Smooth muscle cell (in vitro differentiated cells): ENCODE data around the gene TBC1D10B. TPM values are rescaled to one million over a fixed set of nuclear protein-coding genes. Genes with fewer than 3 reads are reported as not detected.

Experiments
- DNase-seq: peaks from one replicate; lab custom pipeline; 2025; ENCODE audit not compliant: unreplicated experiment; lab: John Stamatoyannopoulos, UW
- H2AFZ ChIP-seq: fragments of 200-600 bp; sonication (generic); 2 replicates; pipeline ENCODE4 v1.6.0; 2016; ENCODE audit warnings: antibody characterized with exemption, low read depth, mild to moderate bottlenecking
- H3F3A ChIP-seq: fragments of 200-600 bp; sonication (generic); 2 replicates; pipeline ENCODE4 v1.6.0; 2017; ENCODE audit warnings: antibody characterized with exemption, low read depth
- H3K27ac ChIP-seq: fragments of 200-600 bp; sonication (generic); 2 replicates; pipeline ENCODE4 v1.5.1; 2016; ENCODE audit warnings: low read depth, mild to moderate bottlenecking
- H3K27me3 ChIP-seq: fragments of 200-600 bp; sonication (generic); 2 replicates; pipeline ENCODE4 v1.6.1; 2016; ENCODE audit warnings: low read depth, mild to moderate bottlenecking
- H3K36me3 ChIP-seq: fragments of 200-600 bp; sonication (generic); 2 replicates; pipeline ENCODE4 v1.5.1; 2016; ENCODE audit warnings: low read depth
- H3K4me1 ChIP-seq: fragments of 200-600 bp; sonication (generic); 2 replicates; pipeline ENCODE4 v1.5.1; 2016; ENCODE audit warnings: low read depth
- H3K4me2 ChIP-seq: fragments of 200-600 bp; sonication (generic); 2 replicates; pipeline ENCODE4 v1.6.0; 2016; ENCODE audit warnings: mild to moderate bottlenecking
- H3K4me3 ChIP-seq: fragments of 200-600 bp; sonication (generic); 2 replicates; pipeline ENCODE4 v1.5.1; 2016; ENCODE audit warnings: mild to moderate bottlenecking
- H3K79me2 ChIP-seq: fragments of 200-600 bp; sonication (generic); 2 replicates; pipeline ENCODE4 v1.6.0; 2016; ENCODE audit warnings: low read depth, mild to moderate bottlenecking
- H3K9ac ChIP-seq: fragments of 200-600 bp; sonication (generic); 2 replicates; pipeline ENCODE4 v1.6.0; 2016; ENCODE audit warnings: low read depth
- H3K9me3 ChIP-seq: fragments of 200-600 bp; sonication (generic); replicated peaks from 2 replicates; pipeline ENCODE4 v1.5.1; 2016; ENCODE audit warnings: low read depth
- H4K20me1 ChIP-seq: fragments of 200-600 bp; sonication (generic); 2 replicates; pipeline ENCODE4 v1.6.0; 2016; ENCODE audit warnings: low read depth
- WGBS: methylation state at CpG from one replicate; pipeline ENCODE4 v1.1.7; 2016; ENCODE audit warnings: low lambda C conversion rate; 5-methylcytosine and 5-hydroxymethylcytosine counted together
- polyA plus RNA-seq: library from polyadenylated mRNA; unstranded; fragments of >200 nt; fragmentation: Nextera tagmentation; extraction: Ambion mirVana; gene quantifications from 2 replicates; pipeline ENCODE4 v1.2.1, GENCODE V29; 2016
- total RNA-seq: library from RNA; depleted of rRNA; stranded (reverse); fragments of >200 nt; gene quantifications from 2 replicates; pipeline ENCODE4 v1.2.3, GENCODE V29; 2014
- TF ChIP-seq, protein P1 (sequence below): fragments of 200-600 bp; sonication (generic); IDR thresholded peaks from 2 replicates; pipeline ENCODE4 v1.5.1; 2017; ENCODE audit warnings: borderline replicate concordance, mild to moderate bottlenecking, antibody characterized with exemption; ENCODE audit not compliant: insufficient read depth, poor library complexity, severe bottlenecking

Gene TBC1D10B
- total and polyA plus RNA-seq, 2 experiments from 2014 or later = 17.7 to 37.4 TPM

DNA sequence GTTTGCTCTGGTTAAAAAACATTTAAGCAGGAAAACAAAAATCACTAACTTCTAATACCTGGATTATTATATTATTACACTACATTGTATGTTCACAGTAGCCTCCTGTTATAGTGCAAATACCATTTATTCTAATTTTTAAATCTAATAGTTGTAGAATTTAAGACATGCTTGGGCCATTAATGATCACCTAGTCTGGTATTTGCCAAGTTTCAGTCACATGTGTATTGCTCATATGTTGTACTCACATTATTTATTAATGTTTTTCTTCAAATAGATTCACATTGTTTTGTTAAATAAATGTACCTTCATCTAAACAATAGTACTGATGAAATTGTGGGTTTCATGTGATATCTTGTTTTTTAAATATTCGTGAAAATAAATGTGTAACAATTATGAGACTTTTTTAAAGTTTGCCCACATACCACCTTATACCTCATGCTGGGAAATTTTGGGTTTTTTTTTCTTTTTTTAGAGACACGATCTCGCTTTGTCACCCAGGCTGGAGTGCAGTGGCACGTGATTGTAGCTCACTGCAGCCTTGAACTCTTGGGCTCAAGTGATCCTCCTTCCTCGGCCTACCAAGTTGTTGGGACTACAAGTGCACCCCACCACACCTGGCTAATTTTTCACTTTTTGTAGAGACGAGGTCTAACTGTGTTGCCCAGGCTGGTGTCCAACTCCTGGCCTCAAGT lies 43.0 kb upstream of the TBC1D10B start:
- no peaks in the 10 kb centered on the region for H3K27me3 ChIP-seq
- H3K4me3 ChIP-seq = no peak overlapping the region
- no peaks in the 10 kb centered on the region for H3K36me3 ChIP-seq
- no peak overlapping the region for H3K27ac ChIP-seq
- H3F3A ChIP-seq = peaks cover 27% of the 10 kb centered on the region
- H3K4me2 ChIP-seq = no peak overlapping the region
- peaks cover 19% of the 10 kb centered on the region for H4K20me1 ChIP-seq
- WGBS = 96% methylated on average over 6 of the region's 6 CpGs
- no peak overlapping the region for H2AFZ ChIP-seq
- no peak overlapping the region for H3K9ac ChIP-seq
- H3K9me3 ChIP-seq = no peaks in the 10 kb centered on the region
- TF ChIP-seq, protein P1, sequence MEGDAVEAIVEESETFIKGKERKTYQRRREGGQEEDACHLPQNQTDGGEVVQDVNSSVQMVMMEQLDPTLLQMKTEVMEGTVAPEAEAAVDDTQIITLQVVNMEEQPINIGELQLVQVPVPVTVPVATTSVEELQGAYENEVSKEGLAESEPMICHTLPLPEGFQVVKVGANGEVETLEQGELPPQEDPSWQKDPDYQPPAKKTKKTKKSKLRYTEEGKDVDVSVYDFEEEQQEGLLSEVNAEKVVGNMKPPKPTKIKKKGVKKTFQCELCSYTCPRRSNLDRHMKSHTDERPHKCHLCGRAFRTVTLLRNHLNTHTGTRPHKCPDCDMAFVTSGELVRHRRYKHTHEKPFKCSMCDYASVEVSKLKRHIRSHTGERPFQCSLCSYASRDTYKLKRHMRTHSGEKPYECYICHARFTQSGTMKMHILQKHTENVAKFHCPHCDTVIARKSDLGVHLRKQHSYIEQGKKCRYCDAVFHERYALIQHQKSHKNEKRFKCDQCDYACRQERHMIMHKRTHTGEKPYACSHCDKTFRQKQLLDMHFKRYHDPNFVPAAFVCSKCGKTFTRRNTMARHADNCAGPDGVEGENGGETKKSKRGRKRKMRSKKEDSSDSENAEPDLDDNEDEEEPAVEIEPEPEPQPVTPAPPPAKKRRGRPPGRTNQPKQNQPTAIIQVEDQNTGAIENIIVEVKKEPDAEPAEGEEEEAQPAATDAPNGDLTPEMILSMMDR = no peak
- H3K79me2 ChIP-seq = peaks cover 16% of the 10 kb centered on the region
- no peaks in the 10 kb centered on the region for H3K4me1 ChIP-seq
- DNase-seq = no peak

DNA sequence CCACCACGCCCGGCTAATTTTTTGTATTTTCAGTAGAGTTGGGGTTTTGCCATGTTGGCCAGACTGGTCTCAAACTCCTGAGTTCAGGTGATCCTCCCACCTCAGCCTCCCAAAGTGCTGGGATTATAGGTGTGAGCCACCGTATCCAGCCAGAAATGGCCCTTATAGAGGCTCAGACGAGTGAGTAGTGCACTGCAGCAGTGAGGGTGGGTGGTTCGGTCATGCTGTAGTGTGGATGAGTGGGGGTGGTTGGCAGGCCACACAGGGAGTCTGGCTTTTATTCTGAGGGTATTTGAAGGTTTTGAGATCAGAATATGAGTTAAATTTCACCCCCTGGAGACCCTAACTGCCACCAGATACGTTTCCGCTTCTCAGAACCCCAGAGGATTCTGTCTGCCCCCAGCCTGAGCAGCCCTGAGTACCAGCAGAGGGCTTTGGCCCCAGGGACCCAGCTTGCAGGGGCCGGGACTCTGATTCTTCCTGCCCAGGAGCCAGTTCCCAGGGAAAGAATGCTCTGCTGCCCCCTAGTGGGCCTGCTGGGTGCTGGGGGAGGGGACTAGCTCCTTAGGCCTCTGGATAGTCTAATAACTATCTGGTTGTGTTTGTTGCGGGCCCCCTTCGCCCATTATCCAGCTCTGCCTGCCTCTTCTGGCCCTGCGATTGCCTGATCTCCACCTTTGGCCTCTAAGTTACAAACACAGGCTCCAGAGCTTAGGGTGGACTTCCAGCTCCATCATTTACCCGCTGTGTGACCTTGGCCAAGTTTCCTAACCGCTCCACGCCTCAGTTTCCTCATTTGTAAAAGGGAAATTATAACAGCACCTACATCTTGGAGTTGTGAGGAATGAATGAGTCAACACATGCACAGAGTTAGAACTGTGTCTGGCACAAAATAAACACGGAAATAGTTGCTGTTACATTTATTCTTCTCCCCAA lies 39.1 kb upstream of the TBC1D10B start:
- Histone ChIP-seq H3K4me3 (no peak overlapping the region), H3F3A (peaks cover 10% of the 10 kb centered on the region), H3K36me3 (no peaks in the 10 kb centered on the region), H3K4me2 (peak overlapping the region; percentile 84), H3K9me3 (no peaks in the 10 kb centered on the region), H3K27ac (no peak overlapping the region), H3K79me2 (peaks cover 16% of the 10 kb centered on the region), H4K20me1 (peaks cover 12% of the 10 kb centered on the region), H3K9ac (no peak overlapping the region), H2AFZ (no peak overlapping the region), H3K27me3 (no peaks in the 10 kb centered on the region), H3K4me1 (peaks cover 6% of the 10 kb centered on the region)
- TF ChIP-seq, protein P1 = peak; percentile 94
- peak; percentile 82 for DNase-seq
- WGBS = 56% methylated on average over 15 of the region's 15 CpGs

DNA sequence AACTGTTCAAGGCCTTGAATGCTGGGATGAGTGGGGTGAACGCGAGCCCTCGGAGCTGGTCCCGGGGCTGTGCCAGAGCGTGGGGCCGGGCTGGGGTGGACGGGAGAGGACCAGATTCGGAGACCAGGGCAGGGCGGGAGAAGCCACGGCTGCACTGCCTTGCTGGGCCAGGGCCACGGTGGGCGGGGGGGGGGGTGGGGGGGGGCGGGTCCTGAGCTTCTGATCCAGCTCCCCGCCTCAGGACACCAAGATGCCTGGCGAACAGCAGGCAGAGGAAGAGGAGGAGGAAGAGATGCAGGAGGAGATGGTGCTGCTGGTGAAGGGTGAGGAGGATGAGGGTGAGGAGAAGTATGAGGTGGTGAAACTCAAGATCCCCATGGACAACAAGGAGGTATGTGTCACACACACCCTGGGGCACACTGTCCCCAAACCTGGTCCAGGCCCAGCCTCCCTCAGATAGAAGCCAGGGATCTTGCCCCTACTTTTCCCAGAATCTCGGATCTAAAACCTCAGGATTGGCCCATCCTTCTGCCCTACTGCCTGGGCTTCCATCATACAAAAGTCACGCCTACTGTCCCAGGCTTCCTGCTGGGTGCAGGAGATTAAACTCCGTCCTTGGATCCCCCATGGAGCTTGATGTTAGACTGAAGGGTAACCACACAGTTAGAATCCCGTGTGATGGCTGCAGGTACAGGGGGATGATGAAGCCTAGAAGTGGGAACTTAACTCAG lies 37.7 kb upstream of the TBC1D10B start:
- H3K27me3 ChIP-seq = no peaks in the 10 kb centered on the region
- H3K27ac ChIP-seq = peak overlapping the region; percentile 84
- TF ChIP-seq, protein P1 = no peak
- WGBS = 32% methylated on average over 9 of the region's 19 CpGs
- H2AFZ ChIP-seq = peak overlapping the region; percentile 82
- peak overlapping the region; percentile 84 for H3K4me2 ChIP-seq
- H3K9me3 ChIP-seq = no peaks in the 10 kb centered on the region
- H3K36me3 ChIP-seq = no peaks in the 10 kb centered on the region
- H3F3A ChIP-seq = peaks cover 10% of the 10 kb centered on the region
- peak overlapping the region; percentile 77 for H3K9ac ChIP-seq
- peaks cover 6% of the 10 kb centered on the region for H3K4me1 ChIP-seq
- peaks cover 16% of the 10 kb centered on the region for H3K79me2 ChIP-seq
- no peak for DNase-seq
- peak overlapping the region; percentile 80 for H3K4me3 ChIP-seq
- H4K20me1 ChIP-seq = peaks cover 5% of the 10 kb centered on the region
